Left colon (tissue), 2 donors: ENCODE results near the gene CKB. TPM values are rescaled to one million over a fixed set of nuclear protein-coding genes. Genes with fewer than 3 reads are reported as not detected.
A peak's percentile ranks its signal among the peaks of the same experiment; 100 is the strongest.

Experiments used
- ATAC-seq: fragments of 200-7000 bp; cut with Tn5 transposase; one replicate; pipeline ENCODE4 v1.9.1; 2020; ENCODE audit warnings: mild to moderate bottlenecking, moderate library complexity
- DNase-seq, 2 donors: peaks; one replicate each; pipeline ENCODE4 v3.0.0-alpha.2; 2020
- intact Hi-C, 2 donors: fragments of 100-400 bp; cut with DNase I in 1 of 2; cut with micrococcal nuclease in 1 of 2; formaldehyde crosslinking; loops; one replicate each; pipeline versions ENCODE4 v1.11.2 to v1.14.0; 2022; cut with DNase I, micrococcal nuclease
- total RNA-seq, 2 donors: library from RNA; stranded (reverse); fragmentation: NEBNext Ultra II Directional; extraction: Animal tissue kit (Norgen Biotek cat#: 25700); gene quantifications; one replicate each; pipeline ENCODE4 v1.2.1, GENCODE V29; 2021
- donor health status: DM: no; HTN: no; CAD: no.
- donor health status: DM: yes; HTN: yes; CAD: no.

CKB gene
- total RNA-seq, 2 donors from 2014 or later, result 1,945 to 3,680 TPM

GRCh38 chr14:103503296-103503695 lies 19.3 kb downstream of the CKB start:
- no peak for DNase-seq
- no peak for ATAC-seq
- intact Hi-C loops, result loop anchor here in 1 of 2 donors (5.0 kb wide), 1 partner anchor 44 kb away; no protein-coding TSS in a partner anchor

GRCh38 chr14:103502877-103503276 lies 19.8 kb downstream of the CKB start:
- no peak for ATAC-seq
- DNase-seq, result no peak
- intact Hi-C loops, result loop anchor here in 1 of 2 donors (5.0 kb wide), 1 partner anchor 44 kb away; no protein-coding TSS in a partner anchor

- no peak for DNase-seq
- ATAC-seq, result no peak
- intact Hi-C loops, result loop anchor here in 1 of 2 donors (5.0 kb wide), 1 partner anchor 45 kb away; no protein-coding TSS in a partner anchor
These were observed 20.5 kb downstream of the CKB start for GRCh38 chr14:103501921-103502669.

- intact Hi-C loops, result loop anchor here in 1 of 2 donors (5.0 kb wide), 1 partner anchor 46 kb away; no protein-coding TSS in a partner anchor
- DNase-seq (no peak), ATAC-seq (no peak)
These were observed 21.4 kb downstream of the CKB start for GRCh38 chr14:103501041-103501870.

GRCh38 chr14:103500148-103500990 lies 22.3 kb downstream of the CKB start:
- DNase-seq (peak; percentile 82 to 97), ATAC-seq (peak; percentile 96)
- intact Hi-C loops, result loop anchor here in 1 of 2 donors (5.0 kb wide), 1 partner anchor 47 kb away; no protein-coding TSS in a partner anchor

- no peak for DNase-seq
- intact Hi-C loops, result loop anchor here in 1 of 2 donors (5.0 kb wide), 1 partner anchor 48 kb away; no protein-coding TSS in a partner anchor
- ATAC-seq, result peak; percentile 34
These were observed 22.9 kb downstream of the CKB start for GRCh38 chr14:103499709-103500108.

- intact Hi-C loops, result no loop called here
- DNase-seq (no peak), ATAC-seq (no peak)
These were observed 25.9 kb downstream of the CKB start for GRCh38 chr14:103496776-103497175.

GRCh38 chr14:103495854-103496253 lies 26.8 kb downstream of the CKB start:
- ATAC-seq (no peak), DNase-seq (no peak)
- intact Hi-C loops, result no loop called here

- no peak for ATAC-seq
- no peak for DNase-seq
- intact Hi-C loops, result no loop called here
These were observed 30.3 kb downstream of the CKB start for GRCh38 chr14:103492156-103492925.

GRCh38 chr14:103491691-103492090 lies 30.9 kb downstream of the CKB start:
- ATAC-seq (no peak), DNase-seq (no peak)
- intact Hi-C loops, result no loop called here

- ATAC-seq (no peak), DNase-seq (no peak)
- intact Hi-C loops, result no loop called here
These were observed 33.0 kb downstream of the CKB start for GRCh38 chr14:103489621-103490020.

GRCh38 chr14:103488960-103489359 lies 33.7 kb downstream of the CKB start:
- DNase-seq (no peak), ATAC-seq (no peak)
- intact Hi-C loops, result no loop called here

GRCh38 chr14:103488071-103488470 lies 34.6 kb downstream of the CKB start:
- intact Hi-C loops, result no loop called here
- DNase-seq (no peak), ATAC-seq (no peak)

GRCh38 chr14:103485504-103485903 lies 37.1 kb downstream of the CKB start:
- no peak for ATAC-seq
- intact Hi-C loops, result no loop called here
- DNase-seq, result no peak

- no peak for ATAC-seq
- no peak for DNase-seq
These were observed 39.0 kb downstream of the CKB start for GRCh38 chr14:103483600-103483999.

GRCh38 chr14:103480595-103480994 lies 42.0 kb downstream of the CKB start:
- no peak for ATAC-seq
- DNase-seq, result no peak
- intact Hi-C loops, result no loop called here

More at GRCh38 chr14:103483600-103483999, 39.0 kb downstream of the CKB start:
- intact Hi-C loops, result no loop called here

- no peak for ATAC-seq
- no peak for DNase-seq
- intact Hi-C loops, result no loop called here
These were observed 46.0 kb downstream of the CKB start for GRCh38 chr14:103476631-103477030.

GRCh38 chr14:103476065-103476464 lies 46.6 kb downstream of the CKB start:
- intact Hi-C loops, result no loop called here
- no peak for DNase-seq
- no peak for ATAC-seq
